C4-2B (cell line): ENCODE measurements around the gene SNPH.

Experiments
- ZFX ChIP-seq: fragments of 450-650 bp; IDR thresholded peaks from 2 replicates; pipeline ENCODE4 v1.6.1; 2017
- TF ChIP-seq, protein P1 (sequence below): fragments of 450-650 bp; conservative IDR thresholded peaks from 2 replicates; pipeline ENCODE4 v1.5.1; 2017; ENCODE audit warnings: mild to moderate bottlenecking

DNA sequence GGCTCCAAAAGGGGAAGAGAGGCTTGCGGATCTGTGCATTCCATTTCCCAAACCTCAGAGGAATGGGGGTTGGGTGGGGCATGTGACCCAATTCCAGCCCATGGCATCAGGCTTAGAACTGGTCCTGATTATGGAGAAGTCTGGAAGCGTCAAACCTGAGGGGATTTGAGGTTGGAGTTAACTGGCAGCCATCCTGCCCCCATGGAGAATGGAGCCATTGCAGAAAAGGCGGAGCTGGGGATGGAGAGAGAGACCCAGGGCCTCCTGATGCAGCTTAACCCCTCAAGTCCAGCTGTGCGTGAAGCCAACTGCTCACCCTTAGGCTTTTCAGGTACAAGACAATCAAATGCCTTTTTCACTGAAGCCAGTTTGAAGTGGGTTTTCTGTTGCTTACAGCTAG is 72.7 kb downstream of the SNPH start:
- TF ChIP-seq, protein P1, sequence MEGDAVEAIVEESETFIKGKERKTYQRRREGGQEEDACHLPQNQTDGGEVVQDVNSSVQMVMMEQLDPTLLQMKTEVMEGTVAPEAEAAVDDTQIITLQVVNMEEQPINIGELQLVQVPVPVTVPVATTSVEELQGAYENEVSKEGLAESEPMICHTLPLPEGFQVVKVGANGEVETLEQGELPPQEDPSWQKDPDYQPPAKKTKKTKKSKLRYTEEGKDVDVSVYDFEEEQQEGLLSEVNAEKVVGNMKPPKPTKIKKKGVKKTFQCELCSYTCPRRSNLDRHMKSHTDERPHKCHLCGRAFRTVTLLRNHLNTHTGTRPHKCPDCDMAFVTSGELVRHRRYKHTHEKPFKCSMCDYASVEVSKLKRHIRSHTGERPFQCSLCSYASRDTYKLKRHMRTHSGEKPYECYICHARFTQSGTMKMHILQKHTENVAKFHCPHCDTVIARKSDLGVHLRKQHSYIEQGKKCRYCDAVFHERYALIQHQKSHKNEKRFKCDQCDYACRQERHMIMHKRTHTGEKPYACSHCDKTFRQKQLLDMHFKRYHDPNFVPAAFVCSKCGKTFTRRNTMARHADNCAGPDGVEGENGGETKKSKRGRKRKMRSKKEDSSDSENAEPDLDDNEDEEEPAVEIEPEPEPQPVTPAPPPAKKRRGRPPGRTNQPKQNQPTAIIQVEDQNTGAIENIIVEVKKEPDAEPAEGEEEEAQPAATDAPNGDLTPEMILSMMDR = no peak
- TF ChIP-seq ZFX = no peak
